HG03175 (cell line): ENCODE results near the gene PKN1.

Experiments used
- ATAC-seq: cut with Tn5 transposase; IDR thresholded peaks from one replicate; pipeline ENCODE4 v1.9.1; 2021; ENCODE audit warnings: mild to moderate bottlenecking, moderate library complexity; ENCODE audit not compliant: unreplicated experiment

The PKN1 gene

GRCh38 chr19:14425696-14426138 lies 7.4 kb upstream of the PKN1 start:
- no peak for ATAC-seq

- ATAC-seq, result no peak
Observed at GRCh38 chr19:14427461-14427860, 5.6 kb upstream of the PKN1 start.

- ATAC-seq, result no peak
Observed at GRCh38 chr19:14428882-14429416, 4.2 kb upstream of the PKN1 start.

- ATAC-seq, result no peak
Observed at GRCh38 chr19:14430712-14431111, 2.4 kb upstream of the PKN1 start.

- peak; percentile 29 for ATAC-seq
Observed at GRCh38 chr19:14433554-14434501, 722 bp downstream of the PKN1 start.

GRCh38 chr19:14434543-14435319 lies 1.6 kb downstream of the PKN1 start:
- no peak for ATAC-seq

GRCh38 chr19:14435320-14436050 lies 2.4 kb downstream of the PKN1 start:
- ATAC-seq, result no peak

GRCh38 chr19:14437578-14438140 lies 4.6 kb downstream of the PKN1 start:
- ATAC-seq, result no peak

- no peak for ATAC-seq
Observed at GRCh38 chr19:14439014-14439413, 5.9 kb downstream of the PKN1 start.

GRCh38 chr19:14440049-14440448 lies 6.9 kb downstream of the PKN1 start:
- peak; percentile 76 for ATAC-seq

- ATAC-seq, result no peak
Observed at GRCh38 chr19:14441041-14441938, 8.2 kb downstream of the PKN1 start.

- no peak for ATAC-seq
Observed at GRCh38 chr19:14442891-14443631, 10.0 kb downstream of the PKN1 start.

GRCh38 chr19:14443632-14444216 lies 10.6 kb downstream of the PKN1 start:
- ATAC-seq, result no peak

GRCh38 chr19:14446336-14447036 lies 13.4 kb downstream of the PKN1 start:
- ATAC-seq, result no peak

- no peak for ATAC-seq
Observed at GRCh38 chr19:14449321-14449720, 16.2 kb downstream of the PKN1 start.

- no peak for ATAC-seq
Observed at GRCh38 chr19:14450168-14450874, 17.2 kb downstream of the PKN1 start.

GRCh38 chr19:14450876-14451275 lies 17.8 kb downstream of the PKN1 start:
- no peak for ATAC-seq
